NCI-H1092 treated with DMSO at 0.1 percent for 48 hours (cell line): ENCODE measurements around the gene LRFN3.
"Not testable (repeated sequence)": the region's sequence is repeated elsewhere in the genome, so short reads cannot be mapped to it uniquely, and the experiment has no call there.

Experiments
- DNase-seq: peaks from one replicate; lab custom pipeline; 2025; lab: John Stamatoyannopoulos, UW

The LRFN3 gene

DNA sequence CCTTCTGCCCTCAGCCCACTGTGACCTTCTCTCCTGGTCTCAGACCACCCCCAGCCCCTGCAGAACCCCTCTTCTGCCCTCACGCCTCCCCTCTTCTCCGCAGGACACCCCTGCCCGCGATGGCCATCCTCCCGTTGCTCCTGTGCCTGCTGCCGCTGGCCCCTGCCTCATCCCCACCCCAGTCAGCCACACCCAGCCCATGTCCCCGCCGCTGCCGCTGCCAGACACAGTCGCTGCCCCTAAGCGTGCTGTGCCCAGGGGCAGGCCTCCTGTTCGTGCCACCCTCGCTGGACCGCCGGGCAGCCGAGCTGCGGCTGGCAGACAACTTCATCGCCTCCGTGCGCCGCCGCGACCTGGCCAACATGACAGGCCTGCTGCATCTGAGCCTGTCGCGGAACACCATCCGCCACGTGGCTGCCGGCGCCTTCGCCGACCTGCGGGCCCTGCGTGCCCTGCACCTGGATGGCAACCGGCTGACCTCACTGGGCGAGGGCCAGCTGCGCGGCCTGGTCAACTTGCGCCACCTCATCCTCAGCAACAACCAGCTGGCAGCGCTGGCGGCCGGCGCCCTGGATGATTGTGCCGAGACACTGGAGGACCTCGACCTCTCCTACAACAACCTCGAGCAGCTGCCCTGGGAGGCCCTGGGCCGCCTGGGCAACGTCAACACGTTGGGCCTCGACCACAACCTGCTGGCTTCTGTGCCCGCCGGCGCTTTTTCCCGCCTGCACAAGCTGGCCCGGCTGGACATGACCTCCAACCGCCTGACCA is 3.3 kb downstream of the LRFN3 start:
- DNase-seq: no peak

GRCh38 chr19:35940078-35940775 is 4.1 kb downstream of the LRFN3 start:
- no peak for DNase-seq

GRCh38 chr19:35940839-35941238 is 4.7 kb downstream of the LRFN3 start:
- no peak for DNase-seq

- DNase-seq: no peak
These were observed 6.1 kb downstream of the LRFN3 start for GRCh38 chr19:35942235-35942634.

- DNase-seq: no peak
These were observed 7.4 kb downstream of the LRFN3 start for GRCh38 chr19:35943321-35944301.

DNA sequence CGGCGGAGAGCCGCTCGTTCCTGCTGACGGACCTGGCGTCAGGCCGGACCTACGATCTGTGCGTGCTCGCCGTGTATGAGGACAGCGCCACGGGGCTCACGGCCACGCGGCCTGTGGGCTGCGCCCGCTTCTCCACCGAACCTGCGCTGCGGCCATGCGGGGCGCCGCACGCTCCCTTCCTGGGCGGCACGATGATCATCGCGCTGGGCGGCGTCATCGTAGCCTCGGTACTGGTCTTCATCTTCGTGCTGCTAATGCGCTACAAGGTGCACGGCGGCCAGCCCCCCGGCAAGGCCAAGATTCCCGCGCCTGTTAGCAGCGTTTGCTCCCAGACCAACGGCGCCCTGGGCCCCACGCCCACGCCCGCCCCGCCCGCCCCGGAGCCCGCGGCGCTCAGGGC is 8.4 kb downstream of the LRFN3 start:
- DNase-seq: no peak

GRCh38 chr19:35945121-35945790 is 9.1 kb downstream of the LRFN3 start:
- DNase-seq: no peak

GRCh38 chr19:35946203-35946602 is 10.0 kb downstream of the LRFN3 start:
- no peak for DNase-seq

DNA sequence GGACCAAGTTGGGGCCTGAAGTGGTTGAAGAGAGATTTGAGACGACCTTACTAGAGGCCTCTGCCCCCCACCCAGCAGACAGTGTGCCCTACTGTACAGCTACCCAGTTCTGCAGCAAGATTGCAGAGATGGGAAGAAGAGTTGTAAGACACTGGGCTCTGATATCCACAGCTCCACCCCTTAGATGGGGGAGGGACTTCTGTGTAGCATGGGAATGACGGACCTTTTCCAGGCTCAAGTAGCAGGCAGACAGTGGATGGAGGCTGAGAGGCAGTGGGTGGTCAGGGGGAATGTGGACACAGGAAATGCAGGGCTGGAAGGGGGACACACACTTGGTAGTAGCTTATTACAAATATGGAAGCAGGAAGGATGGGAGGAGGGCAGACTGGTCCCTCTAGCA is 13.0 kb downstream of the LRFN3 start:
- DNase-seq: no peak

DNA sequence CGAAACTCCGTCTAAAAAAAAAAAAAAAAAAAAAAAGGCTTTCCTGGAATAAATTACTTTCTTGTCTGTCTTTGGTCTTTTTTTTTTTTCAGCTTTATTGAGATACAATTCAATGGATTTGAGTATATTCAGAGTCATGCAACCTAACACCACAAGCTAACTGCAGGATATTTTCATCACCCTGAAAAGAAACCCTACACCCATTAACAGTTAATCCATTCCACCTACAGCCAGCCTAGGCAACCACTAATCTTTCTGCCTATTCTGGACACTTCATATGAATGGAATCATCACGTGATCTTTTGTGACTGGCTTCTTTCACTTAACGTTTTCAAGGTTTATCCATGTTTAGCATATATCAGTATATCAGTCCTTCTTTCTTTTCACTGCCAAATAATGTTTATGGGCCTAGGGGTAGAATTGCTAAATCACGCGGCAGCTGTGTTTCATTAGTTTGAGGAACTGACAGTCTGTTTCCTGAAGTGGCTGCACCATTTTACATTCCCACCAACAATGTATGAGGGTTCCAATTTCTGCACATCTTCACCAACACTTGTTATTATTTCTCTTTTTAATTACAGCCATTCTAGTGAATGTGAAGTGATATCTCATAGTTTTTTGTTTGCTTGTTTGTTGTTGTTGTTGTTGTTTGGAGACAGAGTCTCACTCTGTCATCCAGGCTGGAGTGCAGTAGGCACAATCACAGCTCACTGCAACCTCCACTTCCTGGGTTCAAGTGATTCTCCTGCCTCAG is 19.9 kb downstream of the LRFN3 start:
- DNase-seq: no peak

DNA sequence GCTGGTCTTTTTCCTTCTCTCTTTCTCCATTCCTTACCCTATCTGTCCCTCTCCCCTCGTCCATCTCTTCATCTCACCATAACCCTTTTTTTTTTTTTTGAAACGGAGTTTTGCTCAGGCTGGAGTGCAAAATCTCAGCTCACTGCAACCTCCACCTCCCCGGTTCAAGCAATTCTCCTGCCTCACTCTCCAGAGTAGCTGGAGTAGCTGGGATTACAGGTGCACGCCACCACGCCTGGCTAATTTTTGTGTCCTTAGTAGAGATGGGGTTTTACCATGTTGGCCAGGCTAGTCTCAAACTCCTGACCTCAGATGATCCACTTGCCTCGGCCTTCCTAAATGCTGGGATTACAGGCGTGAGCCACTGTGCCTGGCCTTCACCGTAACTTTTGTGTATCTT is 21.2 kb downstream of the LRFN3 start:
- DNase-seq: not testable (repeated sequence)

DNA sequence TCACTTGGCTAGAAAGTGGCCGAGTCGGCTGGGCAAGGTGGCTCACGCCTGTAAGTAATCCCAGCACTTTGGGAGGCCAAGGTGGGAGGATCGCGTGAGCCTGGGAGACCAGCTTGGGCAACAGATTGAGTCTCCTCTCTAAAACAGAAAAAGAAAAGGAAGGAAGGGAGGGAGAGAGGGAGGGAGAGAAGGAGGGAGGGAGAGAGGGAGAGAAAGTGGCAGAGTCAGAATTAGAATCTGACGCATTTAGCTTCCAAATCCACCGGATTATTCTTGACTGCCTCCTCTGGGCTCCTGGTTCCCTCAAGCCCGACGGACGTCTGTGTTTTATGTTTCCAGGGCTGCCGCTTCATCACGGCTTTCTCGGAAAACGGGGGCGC is 22.5 kb downstream of the LRFN3 start:
- no peak for DNase-seq

- no peak for DNase-seq
These were observed 23.1 kb downstream of the LRFN3 start for GRCh38 chr19:35959040-35959967.

GRCh38 chr19:35959968-35960320 is 23.8 kb downstream of the LRFN3 start:
- DNase-seq: no peak

- DNase-seq: no peak
These were observed 24.3 kb downstream of the LRFN3 start for GRCh38 chr19:35960432-35960972.

- no peak for DNase-seq
These were observed 27.3 kb downstream of the LRFN3 start for GRCh38 chr19:35963514-35963913.

DNA sequence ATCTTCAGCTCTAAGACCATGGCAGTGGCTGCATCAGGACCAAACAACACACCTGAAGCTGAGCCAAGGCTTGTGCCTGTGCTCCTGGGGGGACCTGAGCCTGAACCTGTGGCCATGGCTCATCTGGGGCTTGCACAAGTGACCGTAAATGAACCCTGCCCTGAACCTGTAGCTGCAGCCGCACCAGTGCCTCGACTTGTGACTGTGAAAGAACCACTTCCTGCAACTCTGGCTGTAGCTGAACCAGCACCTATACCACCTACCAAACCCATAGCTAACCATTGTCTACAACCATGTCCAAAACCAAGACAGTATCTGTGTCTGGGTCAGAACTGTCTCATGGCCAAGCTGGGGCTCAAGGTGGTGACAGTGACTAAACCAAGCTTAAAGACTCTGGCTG is 30.6 kb downstream of the LRFN3 start:
- no peak for DNase-seq

GRCh38 chr19:35973487-35973886 is 37.3 kb downstream of the LRFN3 start:
- DNase-seq: no peak

GRCh38 chr19:35975608-35976214 is 39.5 kb downstream of the LRFN3 start:
- no peak for DNase-seq
